Measurements from ENCODE around the gene UQCRH.
"Not testable (repeated sequence)": the region's sequence is repeated elsewhere in the genome, so short reads cannot be mapped to it uniquely, and the experiment has no call there.

Gene UQCRH

GRCh38 chr1:46333300-46334029 lies 30.0 kb downstream of the UQCRH start:
- no peak for DNase-seq (ENCODE audit: low read depth in 2 of 2)

GRCh38 chr1:46334030-46334384 lies 30.5 kb downstream of the UQCRH start:
- no peak for DNase-seq (ENCODE audit: low read depth in 2 of 2)

GRCh38 chr1:46335081-46335480 lies 31.6 kb downstream of the UQCRH start:
- DNase-seq (ENCODE audit: low read depth in 2 of 2): no peak

GRCh38 chr1:46337409-46337808 lies 33.9 kb downstream of the UQCRH start:
- not testable (repeated sequence) for DNase-seq (ENCODE audit: low read depth in 2 of 2)

GRCh38 chr1:46340404-46341221 lies 37.1 kb downstream of the UQCRH start, which contains the start of gene NSUN4:
NSUN4 (plus strand) TSS chr1:46340807; CDS start chr1:46340827, 20 bp downstream.
- peak; percentile 74 to 77 for DNase-seq (ENCODE audit: low read depth in 2 of 2)

GRCh38 chr1:46341222-46342083 lies 38.0 kb downstream of the UQCRH start:
- no peak for DNase-seq (ENCODE audit: low read depth in 2 of 2)

- no peak for DNase-seq (ENCODE audit: low read depth in 2 of 2)
These were observed 38.7 kb downstream of the UQCRH start for GRCh38 chr1:46342084-46342656.

- DNase-seq (ENCODE audit: low read depth in 2 of 2): no peak
These were observed 39.3 kb downstream of the UQCRH start for GRCh38 chr1:46342677-46343350.

GRCh38 chr1:46343351-46343695 lies 39.8 kb downstream of the UQCRH start:
- DNase-seq (ENCODE audit: low read depth in 2 of 2): no peak

GRCh38 chr1:46343705-46344104 lies 40.2 kb downstream of the UQCRH start:
- no peak for DNase-seq (ENCODE audit: low read depth in 2 of 2)

GRCh38 chr1:46344481-46344880 lies 41.0 kb downstream of the UQCRH start:
- DNase-seq (ENCODE audit: low read depth in 2 of 2): no peak

GRCh38 chr1:46345281-46345680 lies 41.8 kb downstream of the UQCRH start:
- DNase-seq (ENCODE audit: low read depth in 2 of 2): no peak

- no peak for DNase-seq (ENCODE audit: low read depth in 2 of 2)
These were observed 48.9 kb downstream of the UQCRH start for GRCh38 chr1:46352363-46352762.

- DNase-seq (ENCODE audit: low read depth in 2 of 2): not testable (repeated sequence)
These were observed 52.4 kb downstream of the UQCRH start for GRCh38 chr1:46355920-46356319.

GRCh38 chr1:46362158-46362557 lies 58.7 kb downstream of the UQCRH start:
- DNase-seq (ENCODE audit: low read depth in 2 of 2): no peak

GRCh38 chr1:46363121-46363520 lies 59.6 kb downstream of the UQCRH start:
- no peak for DNase-seq (ENCODE audit: low read depth in 2 of 2)

- DNase-seq (ENCODE audit: low read depth in 2 of 2): no peak
These were observed 61.1 kb downstream of the UQCRH start for GRCh38 chr1:46364612-46365011.

GRCh38 chr1:46365796-46366195 lies 62.3 kb downstream of the UQCRH start:
- not testable (repeated sequence) for DNase-seq (ENCODE audit: low read depth in 2 of 2)
